Caki2 (cell line): ENCODE measurements around the gene PDGFA. TPM values are rescaled to one million over a fixed set of nuclear protein-coding genes. Genes with fewer than 3 reads are reported as not detected.
A peak's percentile ranks its signal among the peaks of the same experiment; 100 is the strongest.

Source experiments
- DNase-seq: peaks from one replicate; pipeline ENCODE4 v3.0.0-alpha.2; 2015; ENCODE audit warnings: low read depth
- in situ Hi-C: cut with HindIII; loops from 2 replicates; pipeline ENCODE4 v1.10.0; 2016; ENCODE audit warnings: low sequenced_read_pairs, low pct_unique_long_range_greater_than_20kb, mixed read lengths
- total RNA-seq: library from RNA; depleted of rRNA; stranded (reverse); fragments of >200 nt; shearing (Covaris generic); gene quantifications from 2 replicates; pipeline ENCODE4 v1.2.3, GENCODE V29; 2014; ENCODE audit warnings: low replicate concordance

Gene PDGFA
- total RNA-seq, 1 experiment from 2014 or later, result 25.8 TPM

- DNase-seq, result no peak
- in situ Hi-C loops, result no loop called here
Observed at GRCh38 chr7:510782-511281, 8.8 kb downstream of the PDGFA start.

- no peak for DNase-seq
- in situ Hi-C loops, result no loop called here
Observed at GRCh38 chr7:510131-510481, 9.5 kb downstream of the PDGFA start.

- no peak for DNase-seq
- in situ Hi-C loops, result no loop called here
Observed at GRCh38 chr7:509426-510130, 10.1 kb downstream of the PDGFA start.

- DNase-seq, result no peak
- in situ Hi-C loops, result no loop called here
Observed at GRCh38 chr7:508461-509170, 11.0 kb downstream of the PDGFA start.

- no peak for DNase-seq
- in situ Hi-C loops, result no loop called here
Observed at GRCh38 chr7:507623-508300, 11.9 kb downstream of the PDGFA start.

- in situ Hi-C loops, result no loop called here
- DNase-seq, result no peak
Observed at GRCh38 chr7:506921-507622, 12.6 kb downstream of the PDGFA start.

- in situ Hi-C loops, result no loop called here
- no peak for DNase-seq
Observed at GRCh38 chr7:506391-506831, 13.2 kb downstream of the PDGFA start.

- no peak for DNase-seq
- in situ Hi-C loops, result no loop called here
Observed at GRCh38 chr7:505171-505570, 14.5 kb downstream of the PDGFA start.

- no peak for DNase-seq
- in situ Hi-C loops, result no loop called here
Observed at GRCh38 chr7:504221-505111, 15.2 kb downstream of the PDGFA start.

- DNase-seq, result peak; percentile 87
- in situ Hi-C loops, result no loop called here
Observed at GRCh38 chr7:503575-504111, 16.0 kb downstream of the PDGFA start.

GRCh38 chr7:502296-502695 lies 17.4 kb downstream of the PDGFA start:
- DNase-seq, result no peak
- in situ Hi-C loops, result no loop called here

- in situ Hi-C loops, result no loop called here
- no peak for DNase-seq
Observed at GRCh38 chr7:501526-501925, 18.1 kb downstream of the PDGFA start.

GRCh38 chr7:500521-501420 lies 18.9 kb downstream of the PDGFA start:
- in situ Hi-C loops, result no loop called here

GRCh38 chr7:499853-500485 lies 19.7 kb downstream of the PDGFA start:
- in situ Hi-C loops, result no loop called here
- DNase-seq, result no peak

More at GRCh38 chr7:500521-501420, 18.9 kb downstream of the PDGFA start:
- DNase-seq, result no peak

- in situ Hi-C loops, result no loop called here
Observed at GRCh38 chr7:498678-499641, 20.7 kb downstream of the PDGFA start.

More at GRCh38 chr7:498678-499641, 20.7 kb downstream of the PDGFA start:
- DNase-seq, result no peak
